ENCODE measurements around the gene MAGED4.

The MAGED4 gene

DNA sequence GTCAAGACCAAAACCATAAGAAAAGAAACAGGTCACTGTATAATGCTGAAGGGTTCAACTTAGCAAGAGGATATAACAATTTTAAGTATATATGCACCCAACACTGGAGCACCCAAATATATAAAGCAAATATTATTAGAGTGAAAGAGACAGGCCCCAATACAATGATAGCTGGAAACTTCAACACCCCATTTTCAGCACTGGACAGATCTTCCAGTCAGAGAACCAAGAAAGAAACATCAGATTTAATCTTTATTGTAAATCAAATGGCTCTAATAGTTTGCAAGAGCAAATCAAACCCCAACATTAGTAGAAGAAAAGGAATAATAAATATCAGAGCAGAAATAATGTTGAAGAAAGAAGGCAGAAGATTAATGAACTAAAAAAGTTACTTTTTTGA is 36.2 kb downstream of the MAGED4 start:
- DNase-seq = no peak
- ChIA-PET POLR2A (no interaction called here), CTCF (no interaction called here)
- Histone ChIP-seq H3K9me3 (ENCODE audit: control extremely low read depth in 1 of 5, control insufficient read depth in 4 of 5, insufficient read depth in 2 of 5, low read depth in 1 of 5, low read length in 4 of 5) (peaks cover 0 to 6% (median 0%) of the 10 kb centered on the region in 5 experiments), H3K4me3 (ENCODE audit: control insufficient read depth in 1 of 7, extremely low read depth in 1 of 7, insufficient read depth in 4 of 7, low read depth in 2 of 7, low read length in 6 of 7) (no peak overlapping the region), H3K36me3 (ENCODE audit: control insufficient read depth in 4 of 4, insufficient read depth in 4 of 4, low read length in 3 of 4) (no peaks in the 10 kb centered on the region), H3K27ac (ENCODE audit: insufficient read depth in 1 of 2, low read depth in 1 of 2, low read length in 2 of 2, poor library complexity in 1 of 2, severe bottlenecking in 2 of 2) (no peak overlapping the region), H3K4me1 (ENCODE audit: control extremely low read depth in 1 of 4, control insufficient read depth in 4 of 4, insufficient read depth in 4 of 4, low read length in 3 of 4) (no peaks in the 10 kb centered on the region), H3K27me3 (replicated peaks in 2 of 5; ENCODE audit: control insufficient read depth in 4 of 5, insufficient read depth in 5 of 5, low read length in 4 of 5) (peaks cover 0 to 2% (median 0%) of the 10 kb centered on the region in 5 experiments)

Data from common myeloid progenitor, CD34-positive (primary cell).